Smooth muscle cell (in vitro differentiated cells): ENCODE results near the gene CD48. TPM values are rescaled to one million over a fixed set of nuclear protein-coding genes. Genes with fewer than 3 reads are reported as not detected.

Experiments
- DNase-seq: peaks from one replicate; lab custom pipeline; 2025; ENCODE audit not compliant: unreplicated experiment; lab: John Stamatoyannopoulos, UW
- H2AFZ ChIP-seq: fragments of 200-600 bp; sonication (generic); 2 replicates; pipeline ENCODE4 v1.6.0; 2016; ENCODE audit warnings: antibody characterized with exemption, low read depth, mild to moderate bottlenecking
- H3F3A ChIP-seq: fragments of 200-600 bp; sonication (generic); 2 replicates; pipeline ENCODE4 v1.6.0; 2017; ENCODE audit warnings: antibody characterized with exemption, low read depth
- H3K27ac ChIP-seq: fragments of 200-600 bp; sonication (generic); 2 replicates; pipeline ENCODE4 v1.5.1; 2016; ENCODE audit warnings: low read depth, mild to moderate bottlenecking
- H3K27me3 ChIP-seq: fragments of 200-600 bp; sonication (generic); 2 replicates; pipeline ENCODE4 v1.6.1; 2016; ENCODE audit warnings: low read depth, mild to moderate bottlenecking
- H3K36me3 ChIP-seq: fragments of 200-600 bp; sonication (generic); 2 replicates; pipeline ENCODE4 v1.5.1; 2016; ENCODE audit warnings: low read depth
- H3K4me1 ChIP-seq: fragments of 200-600 bp; sonication (generic); 2 replicates; pipeline ENCODE4 v1.5.1; 2016; ENCODE audit warnings: low read depth
- H3K4me2 ChIP-seq: fragments of 200-600 bp; sonication (generic); 2 replicates; pipeline ENCODE4 v1.6.0; 2016; ENCODE audit warnings: mild to moderate bottlenecking
- H3K4me3 ChIP-seq: fragments of 200-600 bp; sonication (generic); 2 replicates; pipeline ENCODE4 v1.5.1; 2016; ENCODE audit warnings: mild to moderate bottlenecking
- H3K79me2 ChIP-seq: fragments of 200-600 bp; sonication (generic); 2 replicates; pipeline ENCODE4 v1.6.0; 2016; ENCODE audit warnings: low read depth, mild to moderate bottlenecking
- H3K9ac ChIP-seq: fragments of 200-600 bp; sonication (generic); 2 replicates; pipeline ENCODE4 v1.6.0; 2016; ENCODE audit warnings: low read depth
- H3K9me3 ChIP-seq: fragments of 200-600 bp; sonication (generic); replicated peaks from 2 replicates; pipeline ENCODE4 v1.5.1; 2016; ENCODE audit warnings: low read depth
- H4K20me1 ChIP-seq: fragments of 200-600 bp; sonication (generic); 2 replicates; pipeline ENCODE4 v1.6.0; 2016; ENCODE audit warnings: low read depth
- CTCF ChIP-seq: fragments of 200-600 bp; sonication (generic); IDR thresholded peaks from 2 replicates; pipeline ENCODE4 v1.5.1; 2017; ENCODE audit warnings: borderline replicate concordance, mild to moderate bottlenecking, antibody characterized with exemption; ENCODE audit not compliant: insufficient read depth, poor library complexity, severe bottlenecking
- WGBS: methylation state at CpG from one replicate; pipeline ENCODE4 v1.1.7; 2016; ENCODE audit warnings: low lambda C conversion rate; 5-methylcytosine and 5-hydroxymethylcytosine counted together
- polyA plus RNA-seq: library from polyadenylated mRNA; unstranded; fragments of >200 nt; fragmentation: Nextera tagmentation; extraction: Ambion mirVana; gene quantifications from 2 replicates; pipeline ENCODE4 v1.2.1, GENCODE V29; 2016
- total RNA-seq: library from RNA; depleted of rRNA; stranded (reverse); fragments of >200 nt; gene quantifications from 2 replicates; pipeline ENCODE4 v1.2.3, GENCODE V29; 2014

Gene CD48
- total and polyA plus RNA-seq, 2 experiments from 2014 or later = 0.37 TPM; not detected in 1

- peaks cover 4% of the 10 kb centered on the region for H3F3A ChIP-seq
- no peaks in the 10 kb centered on the region for H3K9me3 ChIP-seq
- H4K20me1 ChIP-seq = no peaks in the 10 kb centered on the region
- H3K36me3 ChIP-seq = no peaks in the 10 kb centered on the region
- H3K4me3 ChIP-seq = no peak overlapping the region
- DNase-seq = no peak
- no peak overlapping the region for H2AFZ ChIP-seq
- no peaks in the 10 kb centered on the region for H3K27me3 ChIP-seq
- H3K27ac ChIP-seq = no peak overlapping the region
- WGBS = 69% methylated on average over 2 of the region's 2 CpGs
- no peak overlapping the region for H3K9ac ChIP-seq
- no peaks in the 10 kb centered on the region for H3K4me1 ChIP-seq
- no peak overlapping the region for H3K4me2 ChIP-seq
- no peak for TF ChIP-seq CTCF
- H3K79me2 ChIP-seq = no peaks in the 10 kb centered on the region
Measured at GRCh38 chr1:160633330-160633903, 78.2 kb downstream of the CD48 start.

GRCh38 chr1:160631983-160632625 lies 79.5 kb downstream of the CD48 start:
- TF ChIP-seq CTCF = no peak
- no peak overlapping the region for H3K4me2 ChIP-seq
- no peaks in the 10 kb centered on the region for H3K79me2 ChIP-seq
- H3K9me3 ChIP-seq = no peaks in the 10 kb centered on the region
- DNase-seq = no peak
- no peak overlapping the region for H2AFZ ChIP-seq
- 95% methylated on average over 6 of the region's 6 CpGs for WGBS
- no peak overlapping the region for H3K9ac ChIP-seq
- peaks cover 4% of the 10 kb centered on the region for H3F3A ChIP-seq
- H3K36me3 ChIP-seq = no peaks in the 10 kb centered on the region
- no peak overlapping the region for H3K27ac ChIP-seq
- no peaks in the 10 kb centered on the region for H3K4me1 ChIP-seq
- no peaks in the 10 kb centered on the region for H3K27me3 ChIP-seq
- H3K4me3 ChIP-seq = no peak overlapping the region
- H4K20me1 ChIP-seq = no peaks in the 10 kb centered on the region

GRCh38 chr1:160630523-160631451 lies 80.8 kb downstream of the CD48 start:
- H3F3A ChIP-seq = peaks cover 4% of the 10 kb centered on the region
- no peaks in the 10 kb centered on the region for H4K20me1 ChIP-seq
- no peaks in the 10 kb centered on the region for H3K79me2 ChIP-seq
- no peaks in the 10 kb centered on the region for H3K9me3 ChIP-seq
- H3K36me3 ChIP-seq = no peaks in the 10 kb centered on the region
- no peak overlapping the region for H3K4me3 ChIP-seq
- H3K9ac ChIP-seq = no peak overlapping the region
- no peak overlapping the region for H3K4me2 ChIP-seq
- no peaks in the 10 kb centered on the region for H3K4me1 ChIP-seq
- 39% methylated on average over 9 of the region's 9 CpGs for WGBS
- H3K27ac ChIP-seq = no peak overlapping the region
- peak overlapping the region; percentile 41 for H2AFZ ChIP-seq
- TF ChIP-seq CTCF = no peak
- H3K27me3 ChIP-seq = no peaks in the 10 kb centered on the region
- DNase-seq = no peak
